ENCODE measurements around the gene SLC25A13. TPM values are rescaled to one million over a fixed set of nuclear protein-coding genes. Genes with fewer than 3 reads are reported as not detected.

The SLC25A13 gene
- total and polyA plus RNA-seq, 2 of the 8 experiments (the other 6 are each of a cell fraction or from before 2014, with no cell fraction given) = 30.8 to 85.4 TPM

- H3K4me2 ChIP-seq (ENCODE audit: insufficient read depth in 1 of 2, low read depth in 2 of 2, low read length in 2 of 2) = no peak overlapping the region
- no peak overlapping the region for H3K4ac ChIP-seq (replicated peaks; ENCODE audit: insufficient read length, low read depth, low read length)
- H3K23ac ChIP-seq (ENCODE audit: insufficient read length) = no peak overlapping the region
- no peak overlapping the region for H2AK5ac ChIP-seq (ENCODE audit: low read depth, low read length)
- H3K14ac ChIP-seq (ENCODE audit: insufficient read length) = no peak overlapping the region
- H3K4me1 ChIP-seq (replicated peaks in 1 of 4; ENCODE audit: control insufficient read depth in 3 of 4, insufficient read depth in 4 of 4, low read length in 3 of 4) = no peaks in the 10 kb centered on the region
- H2BK20ac ChIP-seq (ENCODE audit: low read length) = no peak overlapping the region
- no peak overlapping the region for H2AFZ ChIP-seq (ENCODE audit: low read length)
- DNase-seq (ENCODE audit: low read depth in 1 of 2, low spot score in 2 of 2) = no peak
- no peak for FAIRE-seq
- no peaks in the 10 kb centered on the region for H3K79me1 ChIP-seq (ENCODE audit: low read depth, low read length)
- H3K18ac ChIP-seq (ENCODE audit: extremely low read depth, low read length) = no peak overlapping the region
- no peaks in the 10 kb centered on the region; the same call in 1 of the 2 replicates for H3K23me2 ChIP-seq (ENCODE audit: low read depth, low read length)
- H3K9ac ChIP-seq (replicated peaks in 1 of 4; ENCODE audit: extremely low read depth in 1 of 4, low read depth in 3 of 4, low read length in 3 of 4) = no peak overlapping the region
- no peaks in the 10 kb centered on the region for H4K20me1 ChIP-seq (replicated peaks in 1 of 2; ENCODE audit: control insufficient read depth in 1 of 2, insufficient read depth in 2 of 2, low read length in 2 of 2)
- H4K91ac ChIP-seq (replicated peaks; ENCODE audit: insufficient read length, low read length) = no peak overlapping the region
- ChIA-PET CTCF (ENCODE audit: partially characterized antibody) (interaction anchor here (1.0 kb wide), 1 partner anchor 611 kb away, joined by 3 read pairs; no protein-coding TSS in a partner anchor), POLR2A (ENCODE audit: partially characterized antibody) (interaction anchor here (0.5 kb wide), 1 partner anchor 341 kb away, joined by 3 read pairs; no protein-coding TSS in a partner anchor)
- H3K27me3 ChIP-seq (replicated peaks in 1 of 4; ENCODE audit: control insufficient read depth in 3 of 4, extremely low read depth in 1 of 4, insufficient read depth in 3 of 4, low read length in 3 of 4) = no peaks in the 10 kb centered on the region
- no peak overlapping the region for H2BK12ac ChIP-seq (ENCODE audit: low read depth, low read length)
- H3K56ac ChIP-seq (replicated peaks; ENCODE audit: insufficient read length, low read depth, low read length) = no peak overlapping the region
- no peak overlapping the region for H2BK5ac ChIP-seq (ENCODE audit: low read depth, low read length)
- no peaks in the 10 kb centered on the region for H3K79me2 ChIP-seq (ENCODE audit: control insufficient read depth in 1 of 2, insufficient read depth in 2 of 2, low read length in 2 of 2)
- H2BK120ac ChIP-seq (replicated peaks; ENCODE audit: low read depth, low read length) = no peak overlapping the region
- H4K8ac ChIP-seq (ENCODE audit: extremely low read depth, insufficient read depth, low read length) = no peak overlapping the region
- H3K36me3 ChIP-seq (ENCODE audit: control insufficient read depth in 2 of 4, insufficient read depth in 4 of 4, low read length in 3 of 4) = no peaks in the 10 kb centered on the region
- H3K27ac ChIP-seq (ENCODE audit: low read depth, low read length) = no peak overlapping the region
- no peak overlapping the region for H3K4me3 ChIP-seq (ENCODE audit: extremely low read depth in 1 of 4, insufficient read depth in 2 of 4, low read depth in 3 of 4, low read length in 4 of 4)
- TF ChIP-seq, protein P1, sequence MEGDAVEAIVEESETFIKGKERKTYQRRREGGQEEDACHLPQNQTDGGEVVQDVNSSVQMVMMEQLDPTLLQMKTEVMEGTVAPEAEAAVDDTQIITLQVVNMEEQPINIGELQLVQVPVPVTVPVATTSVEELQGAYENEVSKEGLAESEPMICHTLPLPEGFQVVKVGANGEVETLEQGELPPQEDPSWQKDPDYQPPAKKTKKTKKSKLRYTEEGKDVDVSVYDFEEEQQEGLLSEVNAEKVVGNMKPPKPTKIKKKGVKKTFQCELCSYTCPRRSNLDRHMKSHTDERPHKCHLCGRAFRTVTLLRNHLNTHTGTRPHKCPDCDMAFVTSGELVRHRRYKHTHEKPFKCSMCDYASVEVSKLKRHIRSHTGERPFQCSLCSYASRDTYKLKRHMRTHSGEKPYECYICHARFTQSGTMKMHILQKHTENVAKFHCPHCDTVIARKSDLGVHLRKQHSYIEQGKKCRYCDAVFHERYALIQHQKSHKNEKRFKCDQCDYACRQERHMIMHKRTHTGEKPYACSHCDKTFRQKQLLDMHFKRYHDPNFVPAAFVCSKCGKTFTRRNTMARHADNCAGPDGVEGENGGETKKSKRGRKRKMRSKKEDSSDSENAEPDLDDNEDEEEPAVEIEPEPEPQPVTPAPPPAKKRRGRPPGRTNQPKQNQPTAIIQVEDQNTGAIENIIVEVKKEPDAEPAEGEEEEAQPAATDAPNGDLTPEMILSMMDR (IDR thresholded peaks at IDR 0.05; ENCODE audit: control extremely low read depth in 1 of 3, insufficient read depth in 1 of 3, low read depth in 1 of 3, low read length in 3 of 3) = no peak
- TF ChIP-seq GTF2F1 (IDR thresholded peaks at IDR 0.05; ENCODE audit: borderline replicate concordance, low read depth, low read length) (no peak), E2F6 (IDR thresholded peaks at IDR 0.05) (no peak)
- no peak overlapping the region for H4K5ac ChIP-seq (ENCODE audit: insufficient read length, low read depth, low read length)
- no peak overlapping the region for H2BK15ac ChIP-seq (ENCODE audit: low read length)
- WGBS, 2 experiments (ENCODE audit: extremely low coverage in 1 of 2, insufficient coverage in 1 of 2, insufficient read length in 1 of 2, insufficient replicate concordance in 2 of 2, low coverage in 1 of 2, low lambda C conversion rate in 2 of 2, missing lambda C conversion rate in 1 of 2) = 93% methylated on average over 1 of the region's 1 CpG; no CpG with 5 or more reads in 1 of the 2 experiments
- no peaks in the 10 kb centered on the region for H3K9me3 ChIP-seq (ENCODE audit: insufficient read depth in 2 of 2, low read depth in 1 of 2, low read length in 1 of 2)
Observed at GRCh38 chr7:96100737-96101136, 221.2 kb downstream of the SLC25A13 start.

All from H1 (cell line).